GM19043 (cell line): Measurements from ENCODE around the gene ATP10B.

Experiments
- ATAC-seq: cut with Tn5 transposase; IDR thresholded peaks from one replicate; pipeline ENCODE4 v1.9.1; 2021; ENCODE audit warnings: low read depth; ENCODE audit not compliant: unreplicated experiment

ATP10B gene

GRCh38 chr5:160693831-160694465 lies 158.1 kb downstream of the ATP10B start:
- ATAC-seq: no peak

DNA sequence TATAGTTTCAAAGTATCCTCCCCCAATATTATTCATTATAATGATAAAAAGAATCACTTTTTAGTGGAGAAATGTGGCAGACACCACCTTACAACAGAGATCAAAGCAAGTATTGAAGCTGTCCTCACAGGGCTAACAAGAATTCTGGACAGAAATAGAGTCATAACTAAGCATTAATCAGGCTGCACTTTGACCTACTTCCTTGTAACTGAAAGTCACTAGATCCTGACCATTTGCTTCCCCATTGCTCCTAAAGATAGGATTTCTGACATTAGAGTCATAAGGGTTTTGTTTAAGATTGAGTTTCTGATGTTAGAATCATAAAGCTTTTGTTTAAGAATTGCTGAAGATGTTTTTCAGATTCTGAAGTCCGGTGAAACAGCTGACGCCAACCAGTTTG lies 159.7 kb downstream of the ATP10B start:
- no peak for ATAC-seq

DNA sequence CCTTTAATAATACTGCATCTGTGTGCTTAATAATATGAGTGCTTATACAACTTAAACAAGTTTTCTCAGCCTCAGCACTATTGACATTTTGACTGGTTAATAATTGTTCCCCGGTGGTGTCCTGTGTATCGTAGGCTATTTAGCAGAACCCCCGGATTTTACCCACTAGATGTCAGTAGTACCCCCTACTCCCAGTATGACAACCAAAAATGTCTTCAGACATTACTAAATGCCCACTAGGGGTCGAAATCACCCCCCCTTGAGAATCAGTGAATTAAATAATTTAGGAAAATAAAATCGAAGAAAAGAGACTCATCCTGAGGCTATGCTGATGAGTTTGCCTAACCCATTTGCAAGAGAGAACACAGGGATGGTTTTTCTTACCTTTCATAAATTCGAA lies 166.3 kb downstream of the ATP10B start:
- peak; percentile 94 for ATAC-seq

DNA sequence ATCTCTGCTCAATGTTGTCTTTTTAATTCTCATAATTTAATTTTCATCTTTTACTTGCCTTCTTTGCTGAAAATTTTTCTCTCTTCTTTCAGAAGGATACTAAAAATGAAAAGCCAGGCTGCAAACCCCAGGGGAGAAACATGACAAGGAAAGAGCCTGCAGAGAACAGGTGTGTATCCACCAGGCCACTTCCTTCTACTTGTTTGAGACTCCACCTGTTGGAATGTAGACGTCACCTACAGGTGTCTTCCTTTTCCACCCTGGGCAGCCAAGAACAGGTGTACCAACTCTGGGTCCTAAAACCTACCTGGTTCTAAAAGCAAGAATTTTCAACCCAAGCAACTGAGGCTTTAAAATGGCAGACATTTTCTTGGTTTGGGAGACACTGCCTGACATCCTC lies 166.8 kb downstream of the ATP10B start:
- ATAC-seq: peak; percentile 10

- ATAC-seq: no peak
Measured at GRCh38 chr5:160679567-160680309, 172.3 kb downstream of the ATP10B start.

DNA sequence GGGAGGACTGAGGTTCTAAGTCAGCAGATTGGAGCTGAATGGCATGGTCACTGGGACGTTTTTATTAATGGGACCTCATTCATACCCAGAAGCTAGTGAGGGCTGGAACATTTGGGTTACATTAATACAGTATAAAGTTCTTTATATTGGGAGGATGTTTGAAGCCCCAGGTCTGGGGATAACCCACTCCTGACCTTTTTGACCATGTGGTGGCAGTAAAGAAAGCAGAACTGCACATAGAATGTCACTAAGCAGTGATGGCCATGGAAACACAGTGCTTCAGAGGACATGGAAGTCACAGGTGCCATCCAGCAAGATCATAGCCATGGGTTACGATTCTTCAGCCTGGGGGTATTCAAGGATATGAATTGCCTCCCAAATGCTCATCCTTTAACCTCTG lies 176.0 kb downstream of the ATP10B start:
- no peak for ATAC-seq

DNA sequence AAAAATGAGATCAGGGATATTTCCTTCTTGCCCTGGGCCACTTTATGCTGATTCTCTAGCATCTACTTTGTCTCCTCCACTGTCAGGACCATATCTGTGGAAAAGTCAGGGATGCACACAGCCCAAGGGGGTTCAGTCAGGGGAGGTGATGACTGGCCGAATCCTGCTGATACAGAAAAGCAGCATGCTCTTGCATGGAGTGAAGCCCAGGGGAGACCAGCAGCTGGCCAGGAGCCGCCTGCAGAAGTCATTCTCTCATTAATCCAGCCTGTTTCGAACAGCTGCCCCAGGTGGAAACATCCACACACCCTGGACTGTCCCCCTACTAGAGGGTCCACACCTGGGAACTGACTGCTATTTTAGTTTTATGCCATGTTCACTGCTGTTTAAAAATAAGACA lies 177.1 kb downstream of the ATP10B start:
- ATAC-seq: no peak

GRCh38 chr5:160672521-160672920 lies 179.5 kb downstream of the ATP10B start:
- ATAC-seq: no peak

DNA sequence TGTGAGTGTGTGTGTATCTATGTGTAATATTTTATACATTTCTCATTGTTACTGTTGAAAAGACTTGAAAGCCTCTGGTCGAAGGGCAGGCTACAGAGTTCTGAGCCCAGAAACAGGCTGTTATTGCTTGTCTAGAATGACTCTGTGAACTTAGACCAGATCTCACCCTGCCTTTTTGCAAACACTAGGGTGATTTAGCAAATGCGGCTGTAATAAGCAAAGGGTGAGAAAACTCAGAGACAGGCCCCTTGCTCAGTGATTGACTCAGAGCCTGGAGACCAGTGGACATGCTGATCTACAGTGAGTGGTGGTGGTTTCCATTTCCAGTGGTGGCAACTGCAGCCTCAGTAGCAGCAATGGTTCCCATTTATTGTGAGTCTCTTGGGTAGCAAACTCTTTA lies 183.7 kb downstream of the ATP10B start:
- ATAC-seq: no peak

- no peak for ATAC-seq
Measured at GRCh38 chr5:160667160-160667559, 184.9 kb downstream of the ATP10B start.

GRCh38 chr5:160665460-160665859 lies 186.6 kb downstream of the ATP10B start:
- no peak for ATAC-seq

DNA sequence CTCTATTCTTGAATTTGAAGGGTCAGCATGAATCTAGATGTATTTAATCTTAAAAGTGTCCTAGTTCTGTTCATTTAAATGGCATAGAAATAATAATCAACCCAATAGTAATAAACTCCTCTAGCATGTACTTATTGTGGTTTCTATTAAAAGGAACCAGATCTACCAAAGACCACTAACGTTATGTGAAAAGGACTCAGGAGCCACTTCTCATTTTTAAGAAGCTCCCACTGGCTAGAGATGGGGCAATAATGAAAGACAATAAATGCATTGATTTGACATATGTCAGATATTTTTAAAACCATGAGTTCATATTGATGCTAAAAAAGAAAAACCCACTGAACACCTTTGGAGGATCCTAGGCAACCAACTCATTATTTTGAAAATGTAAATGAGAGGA lies 191.9 kb downstream of the ATP10B start:
- ATAC-seq: no peak

GRCh38 chr5:160657622-160658458 lies 194.2 kb downstream of the ATP10B start:
- no peak for ATAC-seq

- ATAC-seq: no peak
Measured at GRCh38 chr5:160657068-160657507, 194.9 kb downstream of the ATP10B start.

DNA sequence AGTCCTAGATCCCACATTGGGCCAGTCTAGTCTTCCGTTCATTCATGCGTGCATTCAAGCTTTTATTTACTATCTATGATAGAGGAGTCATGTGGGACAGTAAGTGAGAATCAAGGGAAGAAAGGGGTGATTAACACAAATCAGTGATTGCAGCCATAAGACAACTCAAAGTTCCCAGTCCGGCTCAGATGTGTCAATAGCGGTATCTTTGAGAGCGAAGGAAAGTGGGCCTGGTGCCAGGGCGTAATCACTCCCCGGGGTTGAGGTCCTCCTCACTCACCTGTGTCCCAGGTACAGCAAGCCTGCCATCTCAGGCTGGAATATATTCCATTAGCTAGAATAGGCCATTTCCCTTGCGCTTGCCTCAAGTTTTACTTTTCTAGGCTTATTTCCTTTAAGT lies 196.3 kb downstream of the ATP10B start:
- no peak for ATAC-seq

- ATAC-seq: no peak
Measured at GRCh38 chr5:160651692-160652645, 200.0 kb downstream of the ATP10B start.

DNA sequence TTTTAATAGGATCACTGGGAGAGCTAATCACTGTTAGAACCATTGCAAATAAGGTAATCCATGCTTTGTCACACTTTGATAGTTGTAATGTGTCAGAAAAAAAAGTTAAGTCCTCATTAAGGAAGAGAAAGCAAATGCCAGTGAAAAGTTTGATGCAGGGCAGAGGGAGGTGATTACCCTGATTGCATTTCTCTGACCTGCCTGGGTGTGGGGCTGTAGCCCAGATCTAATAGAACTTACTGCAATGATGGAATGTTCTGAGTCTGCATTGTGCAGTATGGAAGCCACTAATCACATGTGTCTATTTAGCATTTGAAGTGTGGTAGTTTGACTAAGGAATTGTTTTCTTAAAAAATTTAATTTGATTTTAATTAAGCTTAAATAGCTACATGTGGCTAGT lies 202.7 kb downstream of the ATP10B start:
- ATAC-seq: peak; percentile 71

- no peak for ATAC-seq
Measured at GRCh38 chr5:160646033-160646432, 206.0 kb downstream of the ATP10B start.

- no peak for ATAC-seq
Measured at GRCh38 chr5:160643616-160644240, 208.3 kb downstream of the ATP10B start.

- peak; percentile 43 for ATAC-seq
Measured at GRCh38 chr5:160641405-160641804, 210.6 kb downstream of the ATP10B start.
